Erythroblast (primary cell): Measurements from ENCODE around the gene MED20.
"Not testable (repeated sequence)": the region's sequence is repeated elsewhere in the genome, so short reads cannot be mapped to it uniquely, and the experiment has no call there.

Experiments used
- GATA1 ChIP-seq: IDR thresholded peaks from 2 replicates; pipeline ENCODE4 v1.6.1; 2011; ENCODE audit warnings: low read depth, mild to moderate bottlenecking, control low read depth, low read length, moderate library complexity
- POLR2A ChIP-seq: IDR thresholded peaks from 2 replicates; pipeline ENCODE4 v1.6.1; 2011; ENCODE audit warnings: mild to moderate bottlenecking, low read length

GRCh38 chr6:41942882-41943281 is 21.9 kb upstream of the MED20 start:
- TF ChIP-seq POLR2A, GATA1: not testable (repeated sequence)
